ENCODE measurements around the gene MARCHF4.

Gene MARCHF4

DNA sequence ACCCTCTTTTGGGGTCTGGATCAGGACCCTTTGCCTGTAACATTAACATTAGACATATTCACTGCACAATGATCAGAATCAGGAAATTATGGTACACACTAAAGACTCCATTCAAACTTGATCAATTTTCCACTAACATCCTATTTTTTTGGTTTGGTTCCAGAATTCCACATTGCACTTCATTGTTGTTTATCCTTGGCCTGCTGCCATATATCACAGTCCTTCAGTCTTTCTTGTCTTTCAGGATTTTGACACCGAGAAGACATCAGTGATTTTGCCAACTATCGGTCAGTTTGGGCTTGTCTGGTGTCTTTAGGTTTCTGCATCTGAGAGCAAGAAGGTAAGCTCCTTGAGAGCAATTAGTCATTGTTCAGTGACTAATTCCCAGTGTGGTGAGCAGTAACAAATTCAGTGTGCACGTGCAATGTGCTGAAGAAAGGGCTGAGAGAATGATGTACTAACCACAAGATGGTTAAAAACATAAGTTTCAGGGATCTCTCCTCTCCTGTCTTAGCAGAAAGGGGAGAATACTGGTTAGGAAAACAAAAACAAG is 23.5 kb downstream of the MARCHF4 start:
- no peak for DNase-seq

DNA sequence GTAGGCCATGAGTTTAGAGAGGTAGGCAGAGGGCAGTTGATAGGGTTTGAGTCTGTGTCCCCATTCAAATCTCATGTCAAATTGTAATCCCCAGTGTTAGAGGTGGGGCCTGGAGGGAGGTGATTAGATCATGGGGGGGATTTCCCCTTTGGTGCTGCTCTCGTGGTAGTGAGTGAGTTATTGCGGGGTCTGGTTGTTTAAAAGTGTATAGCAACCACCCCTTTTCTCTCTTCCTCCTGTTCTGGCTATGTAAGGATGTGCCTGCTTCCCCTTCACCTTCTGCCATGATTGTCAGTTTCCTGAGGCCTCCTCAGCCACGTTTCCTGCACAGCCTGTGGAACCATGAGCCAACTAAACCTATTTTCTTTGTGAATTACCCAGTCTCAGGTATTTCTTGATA is 25.5 kb downstream of the MARCHF4 start:
- no peak for DNase-seq

DNA sequence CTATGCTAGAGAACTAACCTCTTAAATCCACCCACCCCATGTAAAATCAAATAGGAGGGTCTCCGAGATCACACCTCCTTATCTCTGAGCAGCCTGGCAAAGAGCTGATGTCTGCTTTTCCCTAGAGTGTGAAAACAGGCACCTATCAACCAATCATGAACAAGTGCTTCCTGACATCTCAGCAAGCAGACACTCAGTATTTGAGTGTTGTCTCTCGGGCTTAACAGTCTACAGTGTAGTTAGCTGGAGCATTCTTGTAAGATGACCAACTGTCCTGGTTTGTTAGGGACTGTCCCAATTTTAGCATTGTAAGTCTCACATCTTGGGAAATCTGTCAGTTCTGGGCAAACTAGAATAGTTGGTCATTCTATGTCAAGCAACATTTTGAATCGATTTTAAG is 26.4 kb downstream of the MARCHF4 start:
- DNase-seq, result no peak

DNA sequence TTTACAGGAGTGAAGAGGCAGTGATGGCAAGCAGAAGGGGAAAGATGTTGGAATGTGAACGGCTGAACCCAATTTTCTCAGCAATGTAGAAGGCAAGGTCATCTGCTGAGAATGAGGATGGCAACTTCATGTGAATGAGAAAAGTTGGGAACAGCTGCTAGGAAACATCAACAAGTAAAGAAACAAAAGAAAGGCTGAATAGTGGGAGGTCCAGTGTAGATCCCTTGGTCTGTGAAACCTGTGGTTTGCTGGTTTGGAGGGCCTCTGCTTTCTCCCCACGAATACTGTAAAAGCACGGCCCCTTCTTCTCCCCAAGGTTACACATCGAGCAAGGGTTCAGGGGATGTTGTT is 27.4 kb downstream of the MARCHF4 start:
- DNase-seq, result no peak

DNA sequence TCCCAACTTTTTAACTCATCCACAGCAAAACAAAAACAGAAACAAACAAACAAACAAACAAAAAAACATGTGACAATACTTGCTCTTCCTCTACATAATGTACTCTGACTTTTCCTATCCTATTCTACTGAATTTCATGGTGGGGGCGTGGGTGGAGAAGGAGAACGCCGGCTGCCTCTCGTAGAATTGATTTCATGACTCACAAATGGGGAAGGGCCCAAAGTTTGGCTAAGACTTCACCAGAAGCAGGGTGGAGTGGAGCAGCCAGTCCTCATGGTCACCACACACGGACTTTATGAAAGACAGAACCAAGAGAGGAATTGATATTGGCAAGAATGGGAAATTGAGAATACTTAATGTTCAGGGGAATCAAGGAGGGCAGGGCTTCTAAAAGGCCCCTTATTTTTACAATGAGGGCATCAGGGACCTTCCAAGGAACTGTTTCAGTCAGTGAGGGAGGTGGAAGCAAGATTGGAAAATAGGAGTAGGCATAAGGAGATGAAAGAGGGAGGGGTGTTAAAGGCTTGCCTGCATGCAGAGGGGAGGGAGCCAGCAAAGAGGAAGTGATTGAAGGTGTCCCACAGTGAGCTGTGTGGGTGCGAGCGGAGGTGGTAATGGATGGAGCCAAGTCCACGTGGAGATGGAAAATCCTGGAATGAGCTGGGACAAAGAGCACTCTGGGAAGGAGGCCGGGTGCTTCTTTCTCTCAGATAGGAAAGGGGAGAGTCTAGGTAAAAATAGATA is 27.9 kb downstream of the MARCHF4 start:
- no peak for DNase-seq

DNA sequence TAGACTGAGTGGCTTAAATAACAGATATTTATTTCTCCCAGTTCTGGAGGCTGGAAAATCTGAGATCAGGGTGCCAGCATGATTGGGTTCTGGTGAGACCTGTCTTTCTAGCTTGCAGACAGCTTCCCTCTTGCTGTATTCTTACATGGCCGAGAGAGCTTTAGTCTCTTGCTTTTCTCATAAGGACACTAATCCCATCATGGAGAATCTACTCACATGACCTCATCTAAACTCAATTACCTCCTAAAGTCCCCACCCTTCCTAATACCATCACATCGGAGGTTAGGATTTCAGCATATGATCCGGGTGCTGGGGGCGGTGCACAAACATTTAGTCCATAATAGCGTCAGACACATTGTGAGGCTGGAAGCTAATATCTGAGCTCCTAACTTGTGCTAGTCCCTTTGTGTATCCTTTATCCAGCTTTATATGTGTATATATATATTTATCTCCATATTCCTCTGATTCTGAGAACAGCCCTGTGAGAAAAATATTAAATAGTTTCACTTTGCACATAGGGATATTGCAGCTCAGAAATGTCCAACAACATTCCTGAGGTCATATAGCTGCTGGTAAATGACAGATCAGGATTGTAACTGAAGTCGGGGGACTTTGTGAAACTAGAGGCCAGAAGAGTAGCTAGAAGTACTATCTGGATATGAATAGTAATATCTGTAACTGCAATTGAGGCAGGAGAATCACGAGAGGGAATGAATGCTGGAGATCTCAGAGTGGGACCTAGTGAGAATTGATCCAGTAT is 28.9 kb downstream of the MARCHF4 start:
- no peak for DNase-seq

DNA sequence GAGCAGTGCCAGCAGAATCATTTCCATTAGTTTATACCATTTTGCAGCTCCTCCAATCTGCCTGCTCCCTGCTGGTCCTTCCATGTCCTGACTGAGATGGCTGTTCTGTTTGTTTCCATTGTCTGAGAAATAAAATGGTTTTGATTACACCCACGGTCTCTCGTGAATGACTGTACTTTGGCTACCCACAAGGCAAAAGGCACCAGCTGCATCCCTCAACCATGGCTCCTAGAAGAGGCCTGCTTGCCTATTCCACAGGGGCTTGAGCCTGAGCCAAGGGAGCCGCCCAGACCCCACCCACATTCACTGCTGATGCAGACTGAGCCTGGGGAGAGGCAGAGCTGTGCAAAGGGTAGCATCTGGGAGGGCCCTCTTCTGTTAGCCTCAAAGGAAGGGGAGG is 31.2 kb downstream of the MARCHF4 start:
- DNase-seq, result peak; percentile 29

DNA sequence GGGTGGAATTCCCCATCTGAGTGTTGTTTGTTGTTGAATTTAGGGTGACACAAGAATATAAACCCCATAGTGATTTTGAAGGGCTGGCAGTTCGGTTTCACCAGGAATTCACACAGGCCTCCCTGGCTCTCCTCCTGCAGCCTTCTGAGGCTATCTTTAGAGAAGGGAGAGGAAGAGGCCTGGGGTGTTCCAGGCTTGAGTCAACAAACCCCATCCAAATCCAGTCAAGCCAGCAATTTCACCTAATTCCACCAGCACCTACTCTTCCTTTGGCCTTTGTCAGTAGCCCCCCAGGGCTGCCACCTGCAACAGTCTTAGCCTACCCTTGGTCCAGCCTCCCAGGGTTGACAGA is 32.0 kb downstream of the MARCHF4 start:
- DNase-seq, result peak; percentile 59

DNA sequence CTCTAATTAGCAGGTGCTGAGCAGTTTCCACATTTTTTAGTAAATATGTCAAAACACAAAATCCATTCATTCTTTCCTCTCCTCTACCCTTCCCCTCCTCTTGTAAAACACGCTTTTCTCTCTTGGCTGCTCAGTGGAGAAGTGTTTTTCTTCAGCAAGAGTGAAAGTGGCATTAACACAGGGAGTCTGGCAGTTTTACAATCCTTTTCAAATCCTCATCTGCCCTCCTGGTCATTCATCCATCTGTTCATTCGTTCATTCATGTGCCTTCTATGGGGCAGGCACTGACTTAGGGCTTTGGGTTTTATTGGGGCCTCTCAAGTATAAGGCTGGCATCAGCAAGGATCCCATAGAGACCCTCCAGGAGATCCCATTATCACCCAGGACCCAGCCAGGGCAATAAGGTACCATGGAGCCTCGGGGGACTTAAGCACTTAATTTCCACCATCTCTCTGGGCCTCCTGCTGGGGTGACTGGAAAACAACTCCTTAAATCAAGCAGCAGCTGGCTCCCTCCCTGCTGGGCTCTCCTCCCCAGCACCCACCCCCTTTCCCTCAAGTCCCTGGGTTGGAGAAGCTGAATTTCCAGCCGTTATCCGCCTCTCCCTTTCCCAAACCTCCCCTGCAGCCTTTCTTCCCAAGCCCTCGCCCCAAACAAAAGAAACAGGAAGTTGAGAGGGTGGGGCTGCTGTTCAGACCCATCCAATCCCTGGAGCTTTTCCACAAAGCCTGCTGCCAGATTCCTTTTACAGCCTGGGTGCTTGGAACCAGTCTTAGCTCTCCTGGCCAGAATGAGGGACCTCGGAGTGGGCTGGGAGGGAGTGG is 32.6 kb downstream of the MARCHF4 start:
- DNase-seq, result peak; percentile 89

DNA sequence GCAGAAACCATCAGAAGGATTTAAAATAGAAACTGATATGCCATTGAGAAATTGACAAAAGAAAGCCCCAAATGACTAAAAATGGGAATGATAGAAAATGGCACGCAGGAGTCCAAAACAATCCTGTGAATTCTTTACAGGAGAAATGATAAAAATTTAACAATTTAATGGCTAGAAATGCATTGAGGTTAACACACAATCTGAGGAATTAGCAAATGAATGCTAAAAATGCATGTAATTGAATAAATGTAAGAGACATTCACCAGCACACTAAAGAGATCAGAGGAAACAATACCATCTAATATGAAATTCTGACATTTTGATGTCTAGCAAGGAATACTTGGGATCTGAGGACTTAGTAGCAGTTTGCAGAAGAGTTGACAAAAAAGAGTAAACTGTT is 37.0 kb downstream of the MARCHF4 start:
- DNase-seq, result no peak

DNA sequence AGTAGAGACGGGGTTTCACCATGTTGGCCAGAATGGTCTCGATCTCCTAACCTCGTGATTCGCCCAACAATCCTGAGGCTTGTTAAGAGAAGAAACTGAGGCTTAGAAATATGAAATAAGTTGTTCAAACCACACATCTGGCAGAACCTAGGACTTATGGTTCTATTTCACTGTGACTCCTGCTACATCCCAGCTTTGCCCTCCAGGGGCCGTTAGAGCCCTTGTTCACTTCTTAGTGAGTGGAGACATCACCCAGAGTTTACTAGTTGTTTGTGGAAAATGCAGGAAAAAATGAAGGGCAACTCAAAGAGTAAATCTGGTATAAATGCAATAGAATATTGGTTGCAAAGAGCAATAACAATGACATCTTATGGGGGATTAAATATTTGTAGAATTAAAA is 43.9 kb downstream of the MARCHF4 start:
- no peak for DNase-seq

DNA sequence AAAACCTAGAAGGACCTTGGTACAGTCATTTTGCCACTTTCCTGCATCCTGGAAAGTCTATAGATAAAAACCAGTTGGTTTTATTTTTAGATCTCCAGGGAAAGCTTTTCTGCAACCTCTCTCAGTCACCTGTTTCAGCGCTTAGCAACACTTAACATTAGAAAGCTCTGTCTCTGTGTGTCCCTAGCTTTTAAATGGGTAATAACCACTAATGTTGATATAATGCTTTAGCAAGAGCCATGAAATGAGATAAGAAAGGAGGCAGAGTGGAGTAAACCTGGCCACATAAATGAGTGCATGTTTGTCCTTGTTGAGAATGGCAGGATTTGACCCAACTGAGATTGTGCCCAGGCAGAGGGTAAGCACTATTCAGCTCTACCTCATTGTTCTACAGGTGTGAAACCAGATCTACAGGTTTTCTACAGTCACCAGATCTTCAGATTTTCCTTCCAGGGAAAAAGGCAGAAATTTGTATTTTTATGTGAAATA is 44.8 kb downstream of the MARCHF4 start:
- peak; percentile 30 for DNase-seq

Measured in NCI-H146 (cell line).